Neural progenitor cell (in vitro differentiated cells): ENCODE results near the gene MSS51.

Experiments
- EZH2 ChIP-seq: fragments of 200-600 bp; sonication (generic); IDR thresholded peaks from 2 replicates; pipeline ENCODE4 v1.6.1; 2017; ENCODE audit warnings: antibody characterized with exemption, mild to moderate bottlenecking, moderate library complexity
- EZH2phosphoT487 ChIP-seq: fragments of 200-600 bp; sonication (generic); IDR thresholded peaks from 2 replicates; pipeline ENCODE4 v1.6.1; 2017; ENCODE audit warnings: antibody characterized with exemption
- TF ChIP-seq, protein P1 (sequence below): fragments of 200-600 bp; sonication (generic); IDR thresholded peaks from 2 replicates; pipeline ENCODE4 v1.5.1; 2017; ENCODE audit warnings: antibody characterized with exemption, mild to moderate bottlenecking

DNA sequence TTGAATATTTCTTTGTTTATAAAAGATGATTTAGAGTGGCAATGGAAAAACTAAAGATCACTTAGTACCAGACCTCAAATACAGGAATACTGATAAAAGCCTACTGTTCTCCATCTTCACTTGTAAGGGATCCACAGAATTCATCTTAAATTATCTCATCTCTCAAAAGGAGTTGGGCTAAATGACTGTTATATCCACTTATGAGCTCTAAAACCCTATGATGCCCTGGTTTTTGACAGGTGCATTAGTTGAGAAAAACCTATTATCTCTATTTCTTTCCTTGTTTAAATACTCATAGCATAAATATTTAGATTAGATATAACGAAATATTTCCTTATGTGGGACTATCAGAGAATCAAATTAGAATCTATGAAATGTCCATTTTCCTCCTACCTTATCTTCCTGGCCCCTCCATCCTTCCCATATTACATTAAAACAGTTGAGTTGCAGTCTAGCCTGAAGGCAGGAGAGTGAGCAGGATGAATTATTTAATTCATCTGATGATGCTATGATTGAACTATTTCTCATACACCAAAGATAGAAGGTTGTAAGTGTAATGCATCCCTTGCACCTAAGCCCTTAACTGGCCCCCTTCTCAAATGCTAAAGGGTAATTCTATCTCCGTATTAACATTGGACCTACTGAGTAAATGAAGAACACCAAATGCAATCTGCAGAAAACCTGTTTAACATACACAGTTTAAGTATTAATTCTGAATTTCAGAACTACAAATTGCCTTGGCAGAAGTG lies 32.8 kb upstream of the MSS51 start:
- TF ChIP-seq, protein P1, sequence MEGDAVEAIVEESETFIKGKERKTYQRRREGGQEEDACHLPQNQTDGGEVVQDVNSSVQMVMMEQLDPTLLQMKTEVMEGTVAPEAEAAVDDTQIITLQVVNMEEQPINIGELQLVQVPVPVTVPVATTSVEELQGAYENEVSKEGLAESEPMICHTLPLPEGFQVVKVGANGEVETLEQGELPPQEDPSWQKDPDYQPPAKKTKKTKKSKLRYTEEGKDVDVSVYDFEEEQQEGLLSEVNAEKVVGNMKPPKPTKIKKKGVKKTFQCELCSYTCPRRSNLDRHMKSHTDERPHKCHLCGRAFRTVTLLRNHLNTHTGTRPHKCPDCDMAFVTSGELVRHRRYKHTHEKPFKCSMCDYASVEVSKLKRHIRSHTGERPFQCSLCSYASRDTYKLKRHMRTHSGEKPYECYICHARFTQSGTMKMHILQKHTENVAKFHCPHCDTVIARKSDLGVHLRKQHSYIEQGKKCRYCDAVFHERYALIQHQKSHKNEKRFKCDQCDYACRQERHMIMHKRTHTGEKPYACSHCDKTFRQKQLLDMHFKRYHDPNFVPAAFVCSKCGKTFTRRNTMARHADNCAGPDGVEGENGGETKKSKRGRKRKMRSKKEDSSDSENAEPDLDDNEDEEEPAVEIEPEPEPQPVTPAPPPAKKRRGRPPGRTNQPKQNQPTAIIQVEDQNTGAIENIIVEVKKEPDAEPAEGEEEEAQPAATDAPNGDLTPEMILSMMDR = no peak
- TF ChIP-seq EZH2phosphoT487 (no peak), EZH2 (no peak)
